HUES6 (cell line): ENCODE data around the gene KLK3.

Source experiments
- H3K27ac ChIP-seq: 2 replicates; pipeline ENCODE4 v1.7.0; 2013; ENCODE audit warnings: low read depth, mild to moderate bottlenecking, low read length, inconsistent platforms
- H3K27me3 ChIP-seq: 2 replicates; pipeline ENCODE4 v1.6.1; 2013; ENCODE audit warnings: low read length; ENCODE audit not compliant: control insufficient read depth, insufficient read depth
- H3K36me3 ChIP-seq: 2 replicates; pipeline ENCODE4 v1.6.1; 2013; ENCODE audit warnings: low read length; ENCODE audit not compliant: control insufficient read depth, insufficient read depth
- H3K4me1 ChIP-seq: 2 replicates; pipeline ENCODE4 v1.6.1; 2013; ENCODE audit warnings: low read length; ENCODE audit not compliant: control insufficient read depth, insufficient read depth
- H3K4me3 ChIP-seq: 2 replicates; pipeline ENCODE4 v1.5.1; 2013; ENCODE audit warnings: low read depth, low read length
- H3K9ac ChIP-seq: one replicate; pipeline ENCODE4 v1.6.1; 2013; ENCODE audit warnings: mild to moderate bottlenecking, low read length
- H3K9me3 ChIP-seq: 2 replicates; pipeline ENCODE4 v1.6.1; 2013; ENCODE audit warnings: low read depth, low read length; ENCODE audit not compliant: control insufficient read depth, insufficient read depth

KLK3 gene

GRCh38 chr19:50820549-50821247, 34.0 kb upstream of the KLK3 start:
- peaks cover 31% of the 10 kb centered on the region for H3K4me1 ChIP-seq
- H3K9me3 ChIP-seq, result no peaks in the 10 kb centered on the region
- H3K36me3 ChIP-seq, result no peaks in the 10 kb centered on the region
- peak overlapping the region; percentile 54 for H3K4me3 ChIP-seq
- H3K9ac ChIP-seq, result no peak overlapping the region
- H3K27ac ChIP-seq, result no peak overlapping the region
- peaks cover 90% of the 10 kb centered on the region for H3K27me3 ChIP-seq

GRCh38 chr19:50821248-50821612, 33.5 kb upstream of the KLK3 start:
- Histone ChIP-seq H3K36me3 (no peaks in the 10 kb centered on the region), H3K27me3 (peaks cover 90% of the 10 kb centered on the region), H3K4me1 (peaks cover 31% of the 10 kb centered on the region), H3K4me3 (peak overlapping the region; percentile 47), H3K9ac (no peak overlapping the region), H3K27ac (no peak overlapping the region), H3K9me3 (no peaks in the 10 kb centered on the region)

- H3K9ac ChIP-seq, result no peak overlapping the region
- peaks cover 31% of the 10 kb centered on the region for H3K4me1 ChIP-seq
- H3K9me3 ChIP-seq, result no peaks in the 10 kb centered on the region
- H3K36me3 ChIP-seq, result no peaks in the 10 kb centered on the region
- no peak overlapping the region for H3K27ac ChIP-seq
- peaks cover 90% of the 10 kb centered on the region for H3K27me3 ChIP-seq
- no peak overlapping the region for H3K4me3 ChIP-seq
Observed at GRCh38 chr19:50821622-50822021, 33.1 kb upstream of the KLK3 start.

- Histone ChIP-seq H3K36me3 (no peaks in the 10 kb centered on the region), H3K27me3 (peaks cover 92% of the 10 kb centered on the region), H3K27ac (no peak overlapping the region), H3K4me1 (peaks cover 27% of the 10 kb centered on the region), H3K9me3 (no peaks in the 10 kb centered on the region), H3K4me3 (no peak overlapping the region), H3K9ac (no peak overlapping the region)
Observed at GRCh38 chr19:50822661-50823208, 32.0 kb upstream of the KLK3 start.

- H3K4me1 ChIP-seq, result peaks cover 24% of the 10 kb centered on the region
Observed at GRCh38 chr19:50823389-50824042, 31.2 kb upstream of the KLK3 start, which contains the start of gene KLK1. Gene KLK1, minus strand, starts transcription at chr19:50823787. Its CDS starts 39 bp downstream, at chr19:50823748.

GRCh38 chr19:50826492-50827240, 28.0 kb upstream of the KLK3 start:
- H3K27ac ChIP-seq, result no peak overlapping the region
- peaks cover 2% of the 10 kb centered on the region; the same call in 1 of the 2 replicates for H3K4me1 ChIP-seq
- no peak overlapping the region for H3K4me3 ChIP-seq
- no peak overlapping the region for H3K9ac ChIP-seq
- no peaks in the 10 kb centered on the region for H3K9me3 ChIP-seq
- no peaks in the 10 kb centered on the region for H3K36me3 ChIP-seq
- peaks cover 83% of the 10 kb centered on the region for H3K27me3 ChIP-seq

More at GRCh38 chr19:50823389-50824042, 31.2 kb upstream of the KLK3 start, which contains the start of gene KLK1:
- H3K9ac ChIP-seq, result no peak within 1 kb of the TSS
- H3K36me3 ChIP-seq, result no peaks in the 10 kb centered on the region
- H3K9me3 ChIP-seq, result no peaks in the 10 kb centered on the region
- H3K4me3 ChIP-seq, result no peak within 1 kb of the TSS
- H3K27ac ChIP-seq, result no peak within 1 kb of the TSS
- peaks cover 96% of the 10 kb centered on the region for H3K27me3 ChIP-seq

GRCh38 chr19:50827476-50827875, 27.2 kb upstream of the KLK3 start:
- H3K36me3 ChIP-seq, result no peaks in the 10 kb centered on the region
- no peaks in the 10 kb centered on the region for H3K9me3 ChIP-seq
- no peaks in the 10 kb centered on the region for H3K4me1 ChIP-seq
- peaks cover 77% of the 10 kb centered on the region for H3K27me3 ChIP-seq
- H3K4me3 ChIP-seq, result no peak overlapping the region
- no peak overlapping the region for H3K27ac ChIP-seq
- no peak overlapping the region for H3K9ac ChIP-seq

- no peaks in the 10 kb centered on the region for H3K36me3 ChIP-seq
- no peaks in the 10 kb centered on the region for H3K4me1 ChIP-seq
- no peaks in the 10 kb centered on the region for H3K9me3 ChIP-seq
- H3K9ac ChIP-seq, result no peak overlapping the region
- H3K4me3 ChIP-seq, result no peak overlapping the region
- no peak overlapping the region for H3K27ac ChIP-seq
- peaks cover 76% of the 10 kb centered on the region for H3K27me3 ChIP-seq
Observed at GRCh38 chr19:50829801-50830200, 24.9 kb upstream of the KLK3 start.

GRCh38 chr19:50830266-50831025, 24.3 kb upstream of the KLK3 start:
- Histone ChIP-seq H3K36me3 (no peaks in the 10 kb centered on the region), H3K4me1 (no peaks in the 10 kb centered on the region), H3K27ac (no peak overlapping the region), H3K9ac (no peak overlapping the region), H3K9me3 (no peaks in the 10 kb centered on the region), H3K4me3 (no peak overlapping the region), H3K27me3 (peaks cover 77% of the 10 kb centered on the region)

GRCh38 chr19:50831026-50831396, 23.7 kb upstream of the KLK3 start:
- Histone ChIP-seq H3K9ac (no peak overlapping the region), H3K4me1 (no peaks in the 10 kb centered on the region; the same call in 1 of the 2 replicates), H3K27me3 (peaks cover 77% of the 10 kb centered on the region), H3K9me3 (no peaks in the 10 kb centered on the region), H3K36me3 (no peaks in the 10 kb centered on the region), H3K27ac (no peak overlapping the region), H3K4me3 (no peak overlapping the region)
